Embryonic facial prominence (tissue), 1 donor: ENCODE data around the gene CSNK1G1.
"Not testable (repeated sequence)": the region's sequence is repeated elsewhere in the genome, so short reads cannot be mapped to it uniquely, and the experiment has no call there.

Experiments used
- DNase-seq: peaks from one replicate; pipeline ENCODE4 v3.0.0-alpha.2; 2016; ENCODE audit errors: extremely low spot score

The CSNK1G1 gene

DNA sequence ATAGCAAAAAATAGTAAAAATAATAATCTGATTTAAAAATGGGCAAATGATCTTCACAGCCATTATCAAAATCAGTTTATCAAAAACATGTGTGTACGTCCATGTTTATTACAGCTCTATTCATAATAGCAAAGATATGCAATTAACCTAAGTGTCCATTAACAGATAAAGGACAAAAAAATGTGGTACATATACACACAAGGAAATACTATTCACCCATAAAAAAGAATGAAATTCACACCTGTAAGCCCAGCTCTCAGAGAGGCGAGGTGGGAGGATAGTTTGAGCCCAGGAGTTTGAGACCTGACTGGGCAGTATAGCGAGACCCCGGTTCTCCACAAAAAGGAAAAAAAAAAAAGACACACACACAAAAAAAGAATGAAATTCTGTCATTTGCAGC lies 110.6 kb downstream of the CSNK1G1 start:
- no peak for DNase-seq

DNA sequence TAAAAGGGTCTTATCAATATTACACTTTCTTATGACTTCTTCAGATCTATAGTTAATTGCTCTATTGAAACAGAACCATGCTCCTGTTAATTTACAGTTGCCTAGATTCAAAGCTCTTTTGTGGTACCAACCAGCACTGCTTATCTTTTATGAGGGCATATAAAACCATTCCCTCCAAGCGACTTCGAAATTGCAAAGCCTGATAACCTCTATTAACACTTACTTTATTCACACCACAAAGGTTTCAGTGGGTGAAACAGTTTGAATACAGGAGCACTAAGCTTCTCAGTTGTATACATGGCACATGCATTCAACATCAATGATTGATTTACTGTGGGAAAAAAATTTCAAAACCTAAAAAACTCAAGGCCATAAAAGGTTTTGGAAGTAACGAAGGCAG lies 118.3 kb downstream of the CSNK1G1 start:
- DNase-seq, result no peak

DNA sequence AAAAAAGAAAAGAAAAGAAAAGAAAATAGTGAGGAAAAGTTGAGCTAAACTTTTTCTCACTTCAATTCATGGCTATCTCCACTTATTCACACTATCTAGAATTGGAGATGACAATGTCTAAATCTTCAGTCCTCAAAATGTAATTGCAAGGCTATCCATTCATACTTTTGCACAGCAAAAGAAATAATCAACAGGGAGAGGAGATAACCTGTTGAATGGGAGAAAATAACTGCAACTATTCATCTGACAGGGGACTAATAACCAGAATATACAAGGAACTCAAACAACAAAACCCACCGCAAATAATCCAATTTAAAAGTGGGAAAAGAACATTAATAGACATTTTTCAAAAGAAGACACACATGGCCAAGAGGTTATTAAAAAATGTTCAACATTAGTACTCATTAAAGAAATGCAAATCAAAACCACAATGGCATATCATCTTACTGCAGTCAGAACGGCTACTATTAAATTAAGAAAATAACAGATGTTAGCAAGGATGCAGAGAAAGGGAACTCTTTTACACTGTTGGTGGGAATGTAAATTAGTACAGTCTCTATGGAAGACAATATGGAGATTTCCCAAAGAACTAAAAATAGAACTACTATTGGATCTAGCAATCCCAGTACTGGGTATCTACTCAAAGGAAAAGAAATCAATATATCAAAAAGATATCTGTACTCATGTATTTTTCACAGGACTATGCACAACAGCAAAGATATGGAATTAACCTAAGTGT lies 119.6 kb downstream of the CSNK1G1 start:
- no peak for DNase-seq

DNA sequence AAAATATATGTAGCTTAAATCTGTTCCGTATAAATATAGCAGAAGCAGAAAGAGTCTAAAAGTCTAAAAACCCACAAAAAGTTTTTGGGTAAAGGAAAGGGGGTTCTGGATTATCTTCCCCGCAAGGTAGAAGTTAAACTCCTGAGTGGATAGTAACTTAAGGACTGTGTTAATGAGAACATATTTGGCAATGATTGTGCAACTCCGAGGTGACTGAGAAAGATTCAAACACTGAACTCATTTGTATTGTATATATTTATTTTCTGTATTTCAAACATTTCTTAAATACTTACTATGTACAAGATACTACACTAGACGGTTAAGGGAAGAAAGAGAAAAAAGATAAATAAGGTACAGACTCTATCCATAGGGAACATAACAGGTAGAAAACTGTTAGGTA lies 120.4 kb downstream of the CSNK1G1 start:
- no peak for DNase-seq

DNA sequence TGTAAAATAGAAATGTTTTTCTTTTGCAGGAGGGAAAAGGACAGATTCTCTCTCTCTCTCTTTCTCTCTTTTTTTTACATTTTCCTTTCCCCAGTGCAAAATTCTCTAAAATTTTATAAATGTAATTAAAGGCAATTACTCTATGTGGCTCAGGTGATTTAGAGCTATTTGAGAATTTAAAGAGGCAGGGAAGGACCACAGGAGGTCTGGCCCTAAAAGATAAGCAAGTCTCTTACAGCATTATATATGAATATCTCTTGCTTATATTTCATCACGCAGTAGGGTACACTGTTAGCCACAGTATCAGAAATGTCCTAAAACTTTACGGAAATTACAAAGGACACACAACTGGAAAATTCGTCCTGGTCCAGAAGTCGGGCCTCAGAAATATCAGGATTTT lies 122.7 kb downstream of the CSNK1G1 start:
- no peak for DNase-seq

GRCh38 chr15:64232400-64232799 lies 123.6 kb downstream of the CSNK1G1 start:
- no peak for DNase-seq

DNA sequence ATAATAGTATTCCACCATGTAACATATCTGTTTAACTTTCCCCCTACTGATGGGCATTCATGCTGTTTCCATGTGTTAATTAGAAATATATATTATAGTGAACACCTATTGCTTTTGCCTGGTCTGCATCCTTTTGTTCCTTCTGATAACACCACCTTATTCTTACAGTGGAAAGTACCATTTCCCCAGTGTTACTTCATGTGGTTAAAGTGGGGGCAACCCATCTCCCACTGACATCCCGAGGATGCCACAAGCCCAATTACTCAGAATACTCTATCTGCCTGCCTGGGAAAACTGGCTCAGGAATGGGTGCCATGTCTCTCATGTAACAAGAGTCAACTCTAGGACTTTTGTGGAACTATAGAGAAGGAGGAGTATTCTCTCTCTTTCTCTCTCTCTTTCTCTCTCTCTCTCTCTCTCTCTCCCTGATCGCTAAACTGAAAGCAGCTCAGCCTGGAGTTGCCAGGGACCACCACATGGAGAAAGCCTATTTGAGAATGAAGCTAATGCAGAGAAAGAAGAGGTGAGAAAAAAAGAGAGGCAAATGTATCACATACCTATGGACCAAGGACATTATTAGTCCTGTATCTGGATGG lies 126.7 kb downstream of the CSNK1G1 start:
- DNase-seq, result no peak

- DNase-seq, result no peak
These were observed 130.2 kb downstream of the CSNK1G1 start for GRCh38 chr15:64225804-64226203.

DNA sequence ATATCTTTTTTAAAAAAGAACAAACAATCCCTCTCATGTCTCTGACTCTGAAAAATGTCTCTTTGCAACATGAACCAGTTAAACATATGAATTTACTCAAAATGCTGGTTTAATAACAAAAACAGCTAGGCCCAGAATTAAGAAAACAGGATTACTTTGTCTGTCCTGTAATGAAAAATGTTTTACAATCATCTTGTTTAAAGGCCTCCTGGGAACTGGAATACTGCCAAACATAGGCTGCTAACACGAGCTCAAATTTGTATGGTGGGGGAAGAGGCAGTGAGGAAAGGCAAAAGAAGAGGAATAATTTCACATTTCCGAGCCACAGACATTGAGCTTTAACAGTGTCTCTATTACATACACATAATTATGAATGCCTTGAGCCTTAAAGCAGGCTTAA lies 131.5 kb downstream of the CSNK1G1 start:
- peak; percentile 58 for DNase-seq

GRCh38 chr15:64223882-64224281 lies 132.1 kb downstream of the CSNK1G1 start:
- no peak for DNase-seq

- DNase-seq, result no peak
These were observed 133.2 kb downstream of the CSNK1G1 start for GRCh38 chr15:64222573-64223366.

DNA sequence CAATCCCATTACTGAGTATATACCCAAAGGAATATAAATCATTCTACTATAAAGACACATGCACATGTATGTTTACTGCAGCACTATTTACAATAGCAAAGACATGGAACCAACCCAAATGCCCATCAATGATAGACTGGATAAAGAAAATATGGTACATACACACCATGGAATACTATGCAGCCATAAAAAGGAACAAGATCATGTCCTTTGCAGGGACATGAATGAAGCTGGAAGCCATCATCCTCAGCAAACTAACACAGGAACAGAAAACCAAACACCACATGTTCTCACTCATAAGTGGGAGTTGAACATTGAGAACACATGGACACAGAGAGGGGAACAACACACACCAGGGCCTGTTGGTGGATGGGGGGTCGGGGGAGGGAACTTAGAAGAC lies 134.1 kb downstream of the CSNK1G1 start:
- DNase-seq, result not testable (repeated sequence)

- not testable (repeated sequence) for DNase-seq
These were observed 138.6 kb downstream of the CSNK1G1 start for GRCh38 chr15:64217429-64217750.

GRCh38 chr15:64216730-64217428 lies 139.1 kb downstream of the CSNK1G1 start:
- DNase-seq, result no peak

DNA sequence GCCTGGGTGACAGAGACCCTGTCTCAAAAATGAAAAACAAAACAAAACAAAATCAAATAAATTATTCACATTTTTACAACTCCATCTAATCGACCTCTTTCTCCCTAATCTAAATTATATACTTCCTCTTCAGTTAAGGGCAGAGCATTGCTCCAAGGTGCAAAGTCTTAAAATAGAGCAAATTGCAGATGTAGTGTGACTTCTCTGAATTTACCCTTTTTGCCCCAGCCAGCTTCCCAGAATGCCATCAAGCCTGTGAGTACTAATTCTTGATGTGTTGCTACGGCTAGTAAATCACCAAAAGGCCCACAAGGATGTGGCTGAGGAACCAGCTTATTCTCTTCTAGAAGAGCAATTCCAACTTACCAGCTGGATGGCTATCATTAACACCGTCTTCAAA lies 139.8 kb downstream of the CSNK1G1 start:
- DNase-seq, result no peak

- no peak for DNase-seq
These were observed 142.3 kb downstream of the CSNK1G1 start for GRCh38 chr15:64213646-64214045.

- no peak for DNase-seq
These were observed 144.3 kb downstream of the CSNK1G1 start for GRCh38 chr15:64211696-64212095.

- DNase-seq, result no peak
These were observed 145.6 kb downstream of the CSNK1G1 start for GRCh38 chr15:64210371-64210770.

DNA sequence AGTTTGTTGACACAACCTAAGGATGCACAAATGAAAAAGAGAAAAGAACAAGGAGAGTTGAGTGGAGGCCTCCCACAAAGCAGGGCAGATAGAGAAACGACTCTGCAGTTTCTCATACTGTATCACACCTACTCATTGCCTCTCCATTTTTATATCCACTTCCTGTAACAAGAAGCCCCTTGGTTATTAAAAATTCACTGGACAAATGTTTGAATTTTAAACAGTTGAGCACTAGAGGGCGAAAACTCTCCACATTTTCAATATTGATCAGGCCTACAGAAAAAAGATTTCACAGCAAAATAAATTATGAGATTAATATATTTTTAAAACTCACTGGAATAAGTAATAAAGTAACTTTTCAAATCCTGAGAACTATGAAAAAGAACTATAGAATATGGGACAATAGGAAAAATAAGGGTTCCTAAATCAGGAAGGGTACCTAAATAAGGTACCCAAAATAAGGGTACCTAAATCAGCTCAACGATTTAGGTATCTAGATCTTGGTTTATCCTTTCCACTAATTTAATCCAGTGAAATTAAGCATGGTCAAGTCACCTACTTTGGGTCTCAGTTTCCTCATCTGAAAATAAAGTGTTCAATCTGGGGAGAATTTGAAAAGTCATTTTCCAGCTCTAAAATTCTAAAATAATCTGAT lies 146.2 kb downstream of the CSNK1G1 start:
- peak; percentile 15 for DNase-seq

DNA sequence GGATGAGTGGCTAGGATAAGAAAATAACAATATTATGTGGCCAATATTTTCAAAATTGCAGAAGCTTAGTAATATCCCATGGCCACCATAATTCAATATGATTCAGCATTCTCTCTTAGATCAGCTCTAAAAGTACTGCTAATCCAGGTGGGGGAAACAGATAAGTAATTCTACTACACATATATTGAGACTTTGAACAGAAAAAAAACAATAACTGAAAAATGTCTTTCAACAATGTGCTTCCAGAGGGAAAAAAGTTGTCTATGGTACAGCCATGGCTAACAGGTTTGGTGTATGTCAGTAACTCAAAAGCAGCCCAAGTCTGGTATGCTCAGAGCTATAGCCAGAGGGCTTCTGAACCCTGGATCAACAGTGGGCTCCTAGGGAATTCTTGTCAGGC lies 150.8 kb downstream of the CSNK1G1 start:
- no peak for DNase-seq

GRCh38 chr15:64197425-64197824 lies 158.5 kb downstream of the CSNK1G1 start:
- DNase-seq, result no peak

- no peak for DNase-seq
These were observed 162.0 kb downstream of the CSNK1G1 start for GRCh38 chr15:64193971-64194370.
